NCI-H460 (cell line): ENCODE results near the gene TMEM237. TPM values are rescaled to one million over a fixed set of nuclear protein-coding genes. Genes with fewer than 3 reads are reported as not detected.

Experiments
- DNase-seq: peaks from one replicate; pipeline ENCODE4 v3.0.0-alpha.2; 2016; ENCODE audit warnings: low read depth; ENCODE audit errors: extremely low read depth
- total RNA-seq: library from RNA; depleted of rRNA; stranded (reverse); fragments of >200 nt; shearing (Covaris generic); gene quantifications from 2 replicates; pipeline ENCODE4 v1.2.3, GENCODE V29; 2014

The TMEM237 gene
- total RNA-seq, 1 experiment from 2014 or later = 35.0 TPM

GRCh38 chr2:201642579-201643215, 606 bp downstream of the TMEM237 start:
- peak; percentile 70 for DNase-seq

GRCh38 chr2:201642086-201642578, 1.2 kb downstream of the TMEM237 start:
- no peak for DNase-seq

GRCh38 chr2:201639205-201639604, 4.1 kb downstream of the TMEM237 start:
- no peak for DNase-seq

GRCh38 chr2:201638326-201638725, 5.0 kb downstream of the TMEM237 start:
- DNase-seq = no peak

- DNase-seq = no peak
These were observed 9.5 kb downstream of the TMEM237 start for GRCh38 chr2:201633661-201634249.

GRCh38 chr2:201631041-201631440, 12.3 kb downstream of the TMEM237 start:
- no peak for DNase-seq

- DNase-seq = no peak
These were observed 12.7 kb downstream of the TMEM237 start for GRCh38 chr2:201630577-201630976.

GRCh38 chr2:201628545-201628944, 14.8 kb downstream of the TMEM237 start:
- no peak for DNase-seq

- DNase-seq = no peak
These were observed 20.9 kb downstream of the TMEM237 start for GRCh38 chr2:201622306-201622970.

GRCh38 chr2:201621293-201621999, 21.9 kb downstream of the TMEM237 start:
- no peak for DNase-seq

GRCh38 chr2:201618744-201619662, 24.3 kb downstream of the TMEM237 start:
- no peak for DNase-seq

- DNase-seq = no peak
These were observed 35.3 kb downstream of the TMEM237 start for GRCh38 chr2:201608021-201608420.

GRCh38 chr2:201607568-201607967, 35.7 kb downstream of the TMEM237 start:
- DNase-seq = no peak

GRCh38 chr2:201600906-201601305, 42.4 kb downstream of the TMEM237 start:
- no peak for DNase-seq

GRCh38 chr2:201597397-201597796, 45.9 kb downstream of the TMEM237 start:
- no peak for DNase-seq

- peak; percentile 4 for DNase-seq
These were observed 62.8 kb downstream of the TMEM237 start for GRCh38 chr2:201580486-201580885.

GRCh38 chr2:201579536-201579935, 63.8 kb downstream of the TMEM237 start:
- no peak for DNase-seq

GRCh38 chr2:201575971-201576370, 67.3 kb downstream of the TMEM237 start:
- DNase-seq = no peak

- no peak for DNase-seq
These were observed 68.5 kb downstream of the TMEM237 start for GRCh38 chr2:201574766-201575165.

GRCh38 chr2:201572846-201573508, 70.3 kb downstream of the TMEM237 start:
- DNase-seq = no peak
